Lower leg skin (tissue), 3 donors: ENCODE measurements around the gene BICRA.

ENCODE experiments used
- CTCF ChIP-seq, 3 donors: fragments of 450-650 bp; IDR thresholded peaks; one replicate each; pipeline ENCODE4 v1.5.1; 2016; ENCODE audit warnings: antibody characterized with exemption in 3 of 3, mild to moderate bottlenecking in 3 of 3, moderate library complexity in 2 of 3
- POLR2A ChIP-seq, 2 donors: fragments of 450-650 bp; IDR thresholded peaks; one replicate each; pipeline ENCODE4 v1.6.1; 2016 to 2017; ENCODE audit warnings: antibody characterized with exemption in 2 of 2, mild to moderate bottlenecking in 1 of 2, moderate library complexity in 1 of 2

- TF ChIP-seq POLR2A (IDR thresholded peaks at IDR 0.05) (no peak), CTCF (IDR thresholded peaks at IDR 0.05) (no peak)
These were observed 44.9 kb upstream of the BICRA start for GRCh38 chr19:47564081-47564480.
